Liver (tissue), 9 donors: Measurements from ENCODE around the gene RNU6-8. TPM values are rescaled to one million over a fixed set of nuclear protein-coding genes. Genes with fewer than 3 reads are reported as not detected.

Experiments used
- DNase-seq: peaks from one replicate; pipeline ENCODE4 v3.0.0-alpha.2; 2017; ENCODE audit warnings: low spot score
- H3K27ac ChIP-seq, 2 donors: one replicate each; pipeline ENCODE4 v1.7.0; 2013; ENCODE audit warnings: inconsistent platforms in 2 of 2, low read length in 2 of 2, control low read depth in 1 of 2, low read depth in 1 of 2, mild to moderate bottlenecking in 1 of 2
- H3K27me3 ChIP-seq, 4 donors: one replicate each; pipeline versions ENCODE4 v1.6.1 to v1.7.0; 2013; ENCODE audit warnings: low read length in 3 of 4, inconsistent platforms in 1 of 4, mild to moderate bottlenecking in 1 of 4, moderate library complexity in 1 of 4; ENCODE audit not compliant: control insufficient read depth in 4 of 4, insufficient read depth in 4 of 4
- H3K36me3 ChIP-seq, 4 donors: one replicate each; pipeline versions ENCODE4 v1.6.1 to v1.7.0; 2013; ENCODE audit warnings: low read length in 3 of 4, mild to moderate bottlenecking in 3 of 4, low read depth in 1 of 4, moderate library complexity in 1 of 4; ENCODE audit not compliant: control insufficient read depth in 4 of 4, insufficient read depth in 3 of 4
- H3K4me1 ChIP-seq, 4 donors: one replicate each; pipeline versions ENCODE4 v1.6.1 to v1.7.0; 2013; ENCODE audit warnings: low read length in 3 of 4, mild to moderate bottlenecking in 3 of 4, moderate library complexity in 1 of 4; ENCODE audit not compliant: control insufficient read depth in 4 of 4, insufficient read depth in 4 of 4
- H3K4me3 ChIP-seq, 3 donors: one replicate each; pipeline versions ENCODE4 v1.6.1 to v1.7.0; 2013; ENCODE audit warnings: low read length in 3 of 3, control low read depth in 1 of 3, low read depth in 1 of 3, mild to moderate bottlenecking in 1 of 3
- H3K9ac ChIP-seq, 2 donors: one replicate each; pipeline ENCODE4 v1.7.0; 2013; ENCODE audit warnings: low read length in 2 of 2, mild to moderate bottlenecking in 2 of 2, moderate library complexity in 2 of 2, control low read depth in 1 of 2, low read depth in 1 of 2
- H3K9me3 ChIP-seq, 4 donors: one replicate each; pipeline versions ENCODE4 v1.6.1 to v1.7.0; 2013; ENCODE audit warnings: low read length in 3 of 4; ENCODE audit not compliant: control insufficient read depth in 4 of 4
- FOXA1 ChIP-seq: IDR thresholded peaks from 2 replicates; pipeline ENCODE4 v1.6.1; 2016; ENCODE audit warnings: antibody characterized with exemption
- FOXA2 ChIP-seq: IDR thresholded peaks from 2 replicates; pipeline ENCODE4 v1.6.1; 2016; ENCODE audit warnings: antibody characterized with exemption
- GABPA ChIP-seq, 2 donors: IDR thresholded peaks in 1 of 2; conservative IDR thresholded peaks in 1 of 2; 2 replicates each; pipeline ENCODE4 v1.6.1; 2016; ENCODE audit warnings: antibody characterized with exemption in 2 of 2, mild to moderate bottlenecking in 1 of 2, moderate library complexity in 1 of 2
- HNF4G ChIP-seq: IDR thresholded peaks from 2 replicates; pipeline ENCODE4 v1.6.1; 2016; ENCODE audit warnings: antibody characterized with exemption
- JUND ChIP-seq, 2 donors: IDR thresholded peaks; 2 replicates each; pipeline ENCODE4 v1.6.1; 2016; ENCODE audit warnings: antibody characterized with exemption in 2 of 2
- NR2F2 ChIP-seq: IDR thresholded peaks from 2 replicates; pipeline ENCODE4 v1.6.1; 2016; ENCODE audit warnings: antibody characterized with exemption
- RAD21 ChIP-seq, 2 donors: IDR thresholded peaks; 2 replicates each; pipeline ENCODE4 v1.6.1; 2016; ENCODE audit warnings: antibody characterized with exemption in 2 of 2, mild to moderate bottlenecking in 2 of 2
- RXRA ChIP-seq, 2 donors: IDR thresholded peaks; 2 replicates each; pipeline ENCODE4 v1.6.1; 2017 to 2018; ENCODE audit warnings: antibody characterized with exemption in 2 of 2, mild to moderate bottlenecking in 1 of 2
- SP1 ChIP-seq: IDR thresholded peaks from 2 replicates; pipeline ENCODE4 v1.6.1; 2018; ENCODE audit warnings: antibody characterized with exemption, mild to moderate bottlenecking
- TAF1 ChIP-seq: conservative IDR thresholded peaks from 2 replicates; pipeline ENCODE4 v1.6.1; 2016; ENCODE audit warnings: antibody characterized with exemption, mild to moderate bottlenecking
- YY1 ChIP-seq: IDR thresholded peaks from 2 replicates; pipeline ENCODE4 v1.6.1; 2016; ENCODE audit warnings: antibody characterized with exemption, mild to moderate bottlenecking
- WGBS: extraction: QIAGEN DNeasy Blood & Tissue Kit; methylation state at CpG from one replicate; pipeline ENCODE4 v1.1.7; 2013; 5-methylcytosine and 5-hydroxymethylcytosine counted together
- polyA plus RNA-seq, 2 donors: library from polyadenylated mRNA; stranded (reverse) in 1 of 2; unstranded in 1 of 2; fragments of 200-250 nt in 1 of 2; fragments of >200 nt in 1 of 2; fragmentation: Nextera tagmentation in 1 of 2; extraction: Ambion mirVana in 1 of 2; gene quantifications; one replicate each; pipeline versions ENCODE4 v1.2.1 to v1.2.3, GENCODE V29; 2013 to 2015
- total RNA-seq, 2 donors: library from RNA; depleted of rRNA; stranded (reverse); fragments of >200 nt; gene quantifications; one replicate each; pipeline ENCODE4 v1.2.3, GENCODE V29; 2014
- TF ChIP-seq, protein P1 (sequence below): IDR thresholded peaks from 2 replicates; pipeline ENCODE4 v1.6.1; 2016; ENCODE audit warnings: antibody characterized with exemption
- TF ChIP-seq, protein P2 (sequence below): fragments of 150-350 bp; IDR thresholded peaks from 2 replicates; pipeline ENCODE4 v1.5.1; 2017; ENCODE audit warnings: improper control_type of control experiment, low read depth, low read length; ENCODE audit not compliant: missing input control
- TF ChIP-seq, protein P3 (sequence below): IDR thresholded peaks from 2 replicates; pipeline ENCODE4 v1.6.1; 2016; ENCODE audit warnings: antibody characterized with exemption
- TF ChIP-seq, protein P4 (sequence below): IDR thresholded peaks from 2 replicates; pipeline ENCODE4 v1.6.1; 2016; ENCODE audit warnings: antibody characterized with exemption, mild to moderate bottlenecking
- donor health status: healthy.
- donor health status: healthy.
- donor health status: healthy.
- donor health status: healthy.
- donor health status: healthy.

Gene RNU6-8
- total and polyA plus RNA-seq, 4 donors = not detected

DNA sequence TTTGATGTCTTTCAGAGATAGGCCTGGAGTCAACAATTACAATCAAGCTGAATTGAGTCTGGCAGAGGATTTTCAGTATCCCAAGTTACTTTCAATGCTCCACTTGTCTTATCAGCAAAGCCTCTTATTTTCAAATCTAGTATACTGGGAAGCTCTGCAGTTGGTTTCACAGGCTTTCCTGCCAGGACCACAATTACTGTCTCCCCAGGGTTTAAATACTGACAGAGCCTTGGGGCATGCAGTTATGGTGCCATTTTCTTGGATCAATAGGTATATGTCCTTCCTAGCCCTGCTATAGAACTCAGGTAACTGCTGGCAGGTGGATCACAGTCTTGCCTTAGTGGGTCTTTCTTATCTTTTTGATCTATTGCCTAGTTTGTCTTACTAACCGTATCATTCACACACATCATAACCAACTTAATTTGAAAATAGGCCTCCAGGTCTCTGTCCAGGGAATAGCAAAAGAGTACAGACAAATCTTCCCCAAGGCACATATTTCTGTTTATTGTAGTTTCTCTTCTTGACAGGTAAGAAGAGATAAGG lies 22.4 kb upstream of the RNU6-8 start:
- 93% methylated on average over 1 of the region's 1 CpG for WGBS
- Histone ChIP-seq H3K9me3 (no peaks in the 10 kb centered on the region), H3K27ac (no peak overlapping the region), H3K36me3 (no peaks in the 10 kb centered on the region), H3K4me1 (peaks cover 0 to 8% (median under 1%) of the 10 kb centered on the region in 4 donors), H3K27me3 (no peaks in the 10 kb centered on the region), H3K9ac (no peak overlapping the region), H3K4me3 (no peak overlapping the region)
- TF ChIP-seq HNF4G (no peak), GABPA (IDR thresholded peaks at IDR 0.05 in 1 of 2, conservative IDR thresholded peaks at IDR 0.05 in 1 of 2) (no peak), RAD21 (IDR thresholded peaks at IDR 0.05) (no peak), JUND (IDR thresholded peaks at IDR 0.05) (no peak)
- TF ChIP-seq, protein P1, sequence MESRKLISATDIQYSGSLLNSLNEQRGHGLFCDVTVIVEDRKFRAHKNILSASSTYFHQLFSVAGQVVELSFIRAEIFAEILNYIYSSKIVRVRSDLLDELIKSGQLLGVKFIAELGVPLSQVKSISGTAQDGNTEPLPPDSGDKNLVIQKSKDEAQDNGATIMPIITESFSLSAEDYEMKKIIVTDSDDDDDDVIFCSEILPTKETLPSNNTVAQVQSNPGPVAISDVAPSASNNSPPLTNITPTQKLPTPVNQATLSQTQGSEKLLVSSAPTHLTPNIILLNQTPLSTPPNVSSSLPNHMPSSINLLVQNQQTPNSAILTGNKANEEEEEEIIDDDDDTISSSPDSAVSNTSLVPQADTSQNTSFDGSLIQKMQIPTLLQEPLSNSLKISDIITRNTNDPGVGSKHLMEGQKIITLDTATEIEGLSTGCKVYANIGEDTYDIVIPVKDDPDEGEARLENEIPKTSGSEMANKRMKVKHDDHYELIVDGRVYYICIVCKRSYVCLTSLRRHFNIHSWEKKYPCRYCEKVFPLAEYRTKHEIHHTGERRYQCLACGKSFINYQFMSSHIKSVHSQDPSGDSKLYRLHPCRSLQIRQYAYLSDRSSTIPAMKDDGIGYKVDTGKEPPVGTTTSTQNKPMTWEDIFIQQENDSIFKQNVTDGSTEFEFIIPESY = no peak
- no peak for DNase-seq

DNA sequence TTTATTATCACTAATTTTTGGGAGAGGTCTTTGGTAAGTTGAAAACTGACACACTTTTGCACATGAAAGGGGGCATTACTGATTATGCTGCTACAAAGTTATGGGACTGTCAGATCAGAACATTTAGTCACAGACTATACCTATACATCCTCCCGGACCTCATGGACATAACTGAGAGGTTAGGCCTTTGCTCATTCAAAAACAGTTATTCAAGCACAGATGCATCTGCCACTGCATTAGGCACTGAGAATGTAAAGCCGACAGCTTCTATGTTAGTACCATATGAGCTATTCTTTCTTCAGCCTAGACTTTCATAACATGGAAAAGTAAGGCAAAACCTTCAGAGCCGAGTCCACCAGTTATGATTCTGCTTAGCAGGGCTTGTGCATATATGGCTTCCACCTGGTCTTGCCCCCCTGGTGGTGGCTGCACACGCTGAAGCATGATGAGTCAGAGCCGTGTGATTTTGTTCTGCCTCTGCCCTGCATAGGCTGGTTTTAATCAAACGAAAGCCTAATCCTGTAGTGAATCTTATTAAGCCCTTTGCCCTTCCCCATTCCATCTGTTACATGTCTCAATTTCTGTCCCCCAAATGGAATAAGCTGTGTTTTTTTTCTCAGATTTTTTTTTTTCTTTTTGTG lies 21.8 kb upstream of the RNU6-8 start:
- 90% methylated on average over 6 of the region's 6 CpGs for WGBS
- peaks cover 0 to 4% (median 0%) of the 10 kb centered on the region in 4 donors for H3K4me1 ChIP-seq
- H3K27me3 ChIP-seq = no peaks in the 10 kb centered on the region
- no peaks in the 10 kb centered on the region for H3K36me3 ChIP-seq
- no peak overlapping the region for H3K9ac ChIP-seq
- TF ChIP-seq FOXA2 (no peak), YY1 (no peak), SP1 (no peak), RXRA (IDR thresholded peaks at IDR 0.05) (no peak), RAD21 (IDR thresholded peaks at IDR 0.05) (no peak), FOXA1 (no peak), JUND (IDR thresholded peaks at IDR 0.05) (no peak), NR2F2 (no peak), GABPA (IDR thresholded peaks at IDR 0.05 in 1 of 2, conservative IDR thresholded peaks at IDR 0.05 in 1 of 2) (no peak), TAF1 (no peak)
- TF ChIP-seq, protein P2, sequence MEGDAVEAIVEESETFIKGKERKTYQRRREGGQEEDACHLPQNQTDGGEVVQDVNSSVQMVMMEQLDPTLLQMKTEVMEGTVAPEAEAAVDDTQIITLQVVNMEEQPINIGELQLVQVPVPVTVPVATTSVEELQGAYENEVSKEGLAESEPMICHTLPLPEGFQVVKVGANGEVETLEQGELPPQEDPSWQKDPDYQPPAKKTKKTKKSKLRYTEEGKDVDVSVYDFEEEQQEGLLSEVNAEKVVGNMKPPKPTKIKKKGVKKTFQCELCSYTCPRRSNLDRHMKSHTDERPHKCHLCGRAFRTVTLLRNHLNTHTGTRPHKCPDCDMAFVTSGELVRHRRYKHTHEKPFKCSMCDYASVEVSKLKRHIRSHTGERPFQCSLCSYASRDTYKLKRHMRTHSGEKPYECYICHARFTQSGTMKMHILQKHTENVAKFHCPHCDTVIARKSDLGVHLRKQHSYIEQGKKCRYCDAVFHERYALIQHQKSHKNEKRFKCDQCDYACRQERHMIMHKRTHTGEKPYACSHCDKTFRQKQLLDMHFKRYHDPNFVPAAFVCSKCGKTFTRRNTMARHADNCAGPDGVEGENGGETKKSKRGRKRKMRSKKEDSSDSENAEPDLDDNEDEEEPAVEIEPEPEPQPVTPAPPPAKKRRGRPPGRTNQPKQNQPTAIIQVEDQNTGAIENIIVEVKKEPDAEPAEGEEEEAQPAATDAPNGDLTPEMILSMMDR = no peak
- TF ChIP-seq, protein P3, sequence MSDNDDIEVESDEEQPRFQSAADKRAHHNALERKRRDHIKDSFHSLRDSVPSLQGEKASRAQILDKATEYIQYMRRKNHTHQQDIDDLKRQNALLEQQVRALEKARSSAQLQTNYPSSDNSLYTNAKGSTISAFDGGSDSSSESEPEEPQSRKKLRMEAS = no peak
- TF ChIP-seq, protein P4, sequence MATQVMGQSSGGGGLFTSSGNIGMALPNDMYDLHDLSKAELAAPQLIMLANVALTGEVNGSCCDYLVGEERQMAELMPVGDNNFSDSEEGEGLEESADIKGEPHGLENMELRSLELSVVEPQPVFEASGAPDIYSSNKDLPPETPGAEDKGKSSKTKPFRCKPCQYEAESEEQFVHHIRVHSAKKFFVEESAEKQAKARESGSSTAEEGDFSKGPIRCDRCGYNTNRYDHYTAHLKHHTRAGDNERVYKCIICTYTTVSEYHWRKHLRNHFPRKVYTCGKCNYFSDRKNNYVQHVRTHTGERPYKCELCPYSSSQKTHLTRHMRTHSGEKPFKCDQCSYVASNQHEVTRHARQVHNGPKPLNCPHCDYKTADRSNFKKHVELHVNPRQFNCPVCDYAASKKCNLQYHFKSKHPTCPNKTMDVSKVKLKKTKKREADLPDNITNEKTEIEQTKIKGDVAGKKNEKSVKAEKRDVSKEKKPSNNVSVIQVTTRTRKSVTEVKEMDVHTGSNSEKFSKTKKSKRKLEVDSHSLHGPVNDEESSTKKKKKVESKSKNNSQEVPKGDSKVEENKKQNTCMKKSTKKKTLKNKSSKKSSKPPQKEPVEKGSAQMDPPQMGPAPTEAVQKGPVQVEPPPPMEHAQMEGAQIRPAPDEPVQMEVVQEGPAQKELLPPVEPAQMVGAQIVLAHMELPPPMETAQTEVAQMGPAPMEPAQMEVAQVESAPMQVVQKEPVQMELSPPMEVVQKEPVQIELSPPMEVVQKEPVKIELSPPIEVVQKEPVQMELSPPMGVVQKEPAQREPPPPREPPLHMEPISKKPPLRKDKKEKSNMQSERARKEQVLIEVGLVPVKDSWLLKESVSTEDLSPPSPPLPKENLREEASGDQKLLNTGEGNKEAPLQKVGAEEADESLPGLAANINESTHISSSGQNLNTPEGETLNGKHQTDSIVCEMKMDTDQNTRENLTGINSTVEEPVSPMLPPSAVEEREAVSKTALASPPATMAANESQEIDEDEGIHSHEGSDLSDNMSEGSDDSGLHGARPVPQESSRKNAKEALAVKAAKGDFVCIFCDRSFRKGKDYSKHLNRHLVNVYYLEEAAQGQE = no peak
- no peak overlapping the region for H3K27ac ChIP-seq
- no peaks in the 10 kb centered on the region for H3K9me3 ChIP-seq
- no peak for DNase-seq
- H3K4me3 ChIP-seq = no peak overlapping the region
